ENCODE measurements around the gene ORAI3.

ORAI3 gene

DNA sequence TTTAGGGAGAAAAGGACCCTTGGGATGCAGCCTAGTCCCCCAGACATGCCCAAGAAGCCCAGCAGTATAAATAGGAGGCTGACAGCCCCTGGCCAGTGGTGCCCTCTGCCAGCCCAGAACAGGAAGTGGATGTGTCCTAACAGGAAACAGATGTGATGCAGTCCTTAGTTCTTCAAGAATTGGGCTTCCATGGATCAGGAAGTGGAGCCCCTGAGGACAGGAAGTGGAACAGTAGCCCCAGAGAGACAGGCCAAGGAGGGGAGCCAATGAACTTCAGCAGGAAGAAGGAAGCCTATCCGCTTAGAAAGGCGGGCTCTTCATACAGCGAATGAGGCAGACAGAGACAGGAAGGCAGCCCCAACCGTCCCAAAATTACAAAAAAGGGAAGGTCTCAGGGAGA is 45.3 kb upstream of the ORAI3 start:
- no peak overlapping the region for H3K4me3 ChIP-seq (replicated peaks; ENCODE audit: low read depth, low read length)
- TF ChIP-seq, protein P1, sequence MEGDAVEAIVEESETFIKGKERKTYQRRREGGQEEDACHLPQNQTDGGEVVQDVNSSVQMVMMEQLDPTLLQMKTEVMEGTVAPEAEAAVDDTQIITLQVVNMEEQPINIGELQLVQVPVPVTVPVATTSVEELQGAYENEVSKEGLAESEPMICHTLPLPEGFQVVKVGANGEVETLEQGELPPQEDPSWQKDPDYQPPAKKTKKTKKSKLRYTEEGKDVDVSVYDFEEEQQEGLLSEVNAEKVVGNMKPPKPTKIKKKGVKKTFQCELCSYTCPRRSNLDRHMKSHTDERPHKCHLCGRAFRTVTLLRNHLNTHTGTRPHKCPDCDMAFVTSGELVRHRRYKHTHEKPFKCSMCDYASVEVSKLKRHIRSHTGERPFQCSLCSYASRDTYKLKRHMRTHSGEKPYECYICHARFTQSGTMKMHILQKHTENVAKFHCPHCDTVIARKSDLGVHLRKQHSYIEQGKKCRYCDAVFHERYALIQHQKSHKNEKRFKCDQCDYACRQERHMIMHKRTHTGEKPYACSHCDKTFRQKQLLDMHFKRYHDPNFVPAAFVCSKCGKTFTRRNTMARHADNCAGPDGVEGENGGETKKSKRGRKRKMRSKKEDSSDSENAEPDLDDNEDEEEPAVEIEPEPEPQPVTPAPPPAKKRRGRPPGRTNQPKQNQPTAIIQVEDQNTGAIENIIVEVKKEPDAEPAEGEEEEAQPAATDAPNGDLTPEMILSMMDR (IDR thresholded peaks at IDR 0.05; ENCODE audit: low read depth, low read length, missing control alignments), result no peak
- DNase-seq (ENCODE audit: extremely low read depth, low read depth), result peak; percentile 58

DNA sequence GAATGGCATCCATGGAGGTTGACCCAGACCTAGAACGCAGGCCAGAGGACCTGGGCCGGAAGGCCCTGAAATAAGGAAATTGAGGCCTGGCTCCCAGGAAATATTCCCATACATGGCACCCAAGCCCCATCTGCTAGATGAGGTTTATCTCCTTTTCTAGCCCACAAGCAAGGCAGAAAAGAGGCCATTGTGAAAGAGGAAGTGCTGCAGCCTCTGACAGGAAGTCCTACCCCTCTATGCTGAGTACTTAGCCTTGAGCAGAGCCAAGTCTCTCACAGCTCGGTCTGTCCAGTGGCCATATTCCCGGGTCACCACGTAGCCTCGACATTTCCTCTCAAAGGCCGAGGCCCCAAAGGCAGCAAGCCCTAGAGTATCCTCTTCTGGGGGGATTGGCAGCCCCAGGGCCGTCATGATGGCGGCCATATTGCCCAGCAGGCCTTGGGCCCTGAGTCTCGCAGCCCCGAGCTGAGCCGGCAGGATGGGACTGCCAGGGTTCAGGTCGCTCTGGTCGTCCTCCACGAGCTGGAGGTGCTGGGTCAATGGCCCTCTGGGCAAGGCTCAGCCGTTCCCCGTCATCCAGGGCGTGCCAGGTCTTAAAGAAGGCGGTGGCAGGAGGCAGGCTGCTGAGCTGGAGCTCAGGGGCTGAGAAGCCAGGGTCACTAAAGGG is 44.6 kb upstream of the ORAI3 start:
- no peak overlapping the region for H3K4me3 ChIP-seq (replicated peaks; ENCODE audit: low read depth, low read length)
- DNase-seq (ENCODE audit: extremely low read depth, low read depth), result no peak
- TF ChIP-seq, protein P1 (IDR thresholded peaks at IDR 0.05; ENCODE audit: low read depth, low read length, missing control alignments), result no peak

DNA sequence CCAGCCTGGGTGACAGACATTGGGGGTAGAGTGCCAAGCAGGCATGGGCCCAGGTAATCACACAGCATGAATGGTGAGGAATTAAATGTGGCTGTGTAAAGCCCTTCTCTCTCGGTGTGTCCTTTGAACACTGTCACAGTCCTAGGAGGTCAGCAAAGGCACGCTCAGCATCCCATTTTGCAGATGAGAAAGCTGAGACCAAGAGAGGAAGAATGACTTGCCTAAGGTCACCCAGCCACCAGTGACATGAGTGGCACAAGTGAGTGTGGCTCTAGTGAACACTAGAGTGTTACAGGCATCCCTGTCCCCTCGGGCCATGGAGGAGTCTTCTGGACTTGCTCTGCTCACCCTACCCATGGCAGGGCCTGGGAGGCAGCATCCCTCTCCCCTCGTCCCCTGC is 41.8 kb upstream of the ORAI3 start:
- H3K4me3 ChIP-seq (replicated peaks; ENCODE audit: low read depth, low read length), result no peak overlapping the region
- no peak for DNase-seq (ENCODE audit: extremely low read depth, low read depth)
- TF ChIP-seq, protein P1 (IDR thresholded peaks at IDR 0.05; ENCODE audit: low read depth, low read length, missing control alignments), result no peak

DNA sequence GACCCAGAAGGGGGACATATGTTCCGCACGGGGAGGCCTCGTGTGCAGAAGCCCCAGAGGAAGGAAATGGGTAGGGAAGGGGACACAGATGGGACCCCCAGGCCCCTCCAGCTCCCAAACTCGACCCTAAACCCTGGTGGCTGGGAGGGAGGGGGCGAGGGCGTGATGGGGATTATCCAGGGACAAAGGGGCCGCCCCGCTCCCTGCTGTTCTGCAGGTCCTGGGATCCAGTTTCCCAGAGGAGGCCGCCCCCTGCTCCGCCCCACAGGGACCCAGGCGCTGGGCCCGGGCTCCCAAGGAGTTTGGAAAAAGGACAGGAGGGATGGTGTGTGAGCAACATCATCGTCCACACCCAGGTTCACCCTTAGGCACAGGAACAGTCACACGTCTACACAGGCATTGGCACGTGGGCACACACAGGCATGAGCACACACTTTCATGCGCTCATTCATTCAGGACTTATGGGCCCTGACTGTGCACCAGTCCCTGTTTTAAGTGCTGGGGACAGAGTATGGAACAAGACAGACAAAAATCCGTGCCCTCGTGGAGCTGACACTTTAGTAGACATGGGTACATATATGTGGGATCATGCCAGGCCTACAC is 38.3 kb upstream of the ORAI3 start:
- no peak for DNase-seq (ENCODE audit: extremely low read depth, low read depth)
- TF ChIP-seq, protein P1 (IDR thresholded peaks at IDR 0.05; ENCODE audit: low read depth, low read length, missing control alignments), result no peak

DNA sequence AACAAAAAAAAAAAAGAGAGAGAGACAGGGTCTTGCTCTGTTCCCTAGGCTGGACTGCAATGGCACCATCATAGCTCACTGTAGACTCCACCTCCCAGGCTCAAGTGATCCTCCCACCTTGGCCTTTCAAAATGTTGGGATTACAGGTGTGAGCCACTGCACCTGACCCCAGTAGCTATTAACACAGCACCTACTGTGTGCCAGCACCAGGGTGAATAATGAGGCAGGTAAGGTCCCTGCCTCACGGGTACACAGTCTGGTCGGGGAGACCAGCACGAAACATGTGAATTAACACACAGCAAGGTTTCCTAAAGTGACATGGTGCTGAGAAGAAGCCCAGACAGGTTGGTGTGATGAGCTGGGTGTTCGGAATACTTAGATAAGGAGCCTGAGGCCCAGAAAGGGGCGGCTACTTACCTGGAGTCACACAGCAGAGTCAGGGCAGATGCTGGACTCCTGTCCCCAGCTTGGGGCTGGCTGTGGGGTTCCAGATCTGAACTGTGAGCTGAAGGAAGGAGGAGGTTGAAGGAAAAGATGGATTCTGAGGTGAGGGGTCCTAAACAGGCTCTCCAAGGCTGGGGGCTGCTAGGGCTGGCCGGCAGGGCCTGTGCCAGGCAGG is 36.0 kb upstream of the ORAI3 start:
- TF ChIP-seq, protein P1 (IDR thresholded peaks at IDR 0.05; ENCODE audit: low read depth, low read length, missing control alignments), result no peak
- no peak overlapping the region for H3K4me3 ChIP-seq (replicated peaks; ENCODE audit: low read depth, low read length)
- DNase-seq (ENCODE audit: extremely low read depth, low read depth), result no peak

More for the DNA sequence above, 38.3 kb upstream of the ORAI3 start:
- no peak overlapping the region for H3K4me3 ChIP-seq (replicated peaks; ENCODE audit: low read depth, low read length)

DNA sequence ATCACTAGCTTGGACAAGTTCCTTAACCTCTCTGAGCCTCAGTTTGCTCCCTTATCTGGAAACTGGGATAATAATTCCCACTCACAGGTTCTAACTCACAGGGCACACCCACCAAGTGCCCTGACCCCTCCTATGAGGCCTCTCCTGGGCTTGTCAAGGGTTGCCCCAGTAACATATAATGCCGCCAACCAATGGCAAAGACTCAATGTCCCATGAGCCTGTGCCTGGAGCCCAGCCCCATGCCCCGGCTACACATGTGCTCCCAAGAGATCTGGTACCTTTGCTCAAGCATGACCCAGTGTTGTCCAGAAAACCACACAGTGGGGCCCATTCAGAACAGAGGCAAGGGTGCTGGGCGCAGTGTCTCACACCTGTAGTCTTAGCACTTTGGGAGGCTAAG is 34.0 kb upstream of the ORAI3 start:
- no peak for DNase-seq (ENCODE audit: extremely low read depth, low read depth)

More for the DNA sequence above, 34.0 kb upstream of the ORAI3 start:
- TF ChIP-seq, protein P1 (IDR thresholded peaks at IDR 0.05; ENCODE audit: low read depth, low read length, missing control alignments), result no peak
- no peak overlapping the region for H3K4me3 ChIP-seq (replicated peaks; ENCODE audit: low read depth, low read length)
